MV-4-11 (cell line): ENCODE measurements around the gene ARHGEF9.
"Not testable (repeated sequence)": the region's sequence is repeated elsewhere in the genome, so short reads cannot be mapped to it uniquely, and the experiment has no call there.

Source experiments
- DNase-seq: peaks from one replicate; lab custom pipeline; 2025; lab: John Stamatoyannopoulos, UW

Gene ARHGEF9

DNA sequence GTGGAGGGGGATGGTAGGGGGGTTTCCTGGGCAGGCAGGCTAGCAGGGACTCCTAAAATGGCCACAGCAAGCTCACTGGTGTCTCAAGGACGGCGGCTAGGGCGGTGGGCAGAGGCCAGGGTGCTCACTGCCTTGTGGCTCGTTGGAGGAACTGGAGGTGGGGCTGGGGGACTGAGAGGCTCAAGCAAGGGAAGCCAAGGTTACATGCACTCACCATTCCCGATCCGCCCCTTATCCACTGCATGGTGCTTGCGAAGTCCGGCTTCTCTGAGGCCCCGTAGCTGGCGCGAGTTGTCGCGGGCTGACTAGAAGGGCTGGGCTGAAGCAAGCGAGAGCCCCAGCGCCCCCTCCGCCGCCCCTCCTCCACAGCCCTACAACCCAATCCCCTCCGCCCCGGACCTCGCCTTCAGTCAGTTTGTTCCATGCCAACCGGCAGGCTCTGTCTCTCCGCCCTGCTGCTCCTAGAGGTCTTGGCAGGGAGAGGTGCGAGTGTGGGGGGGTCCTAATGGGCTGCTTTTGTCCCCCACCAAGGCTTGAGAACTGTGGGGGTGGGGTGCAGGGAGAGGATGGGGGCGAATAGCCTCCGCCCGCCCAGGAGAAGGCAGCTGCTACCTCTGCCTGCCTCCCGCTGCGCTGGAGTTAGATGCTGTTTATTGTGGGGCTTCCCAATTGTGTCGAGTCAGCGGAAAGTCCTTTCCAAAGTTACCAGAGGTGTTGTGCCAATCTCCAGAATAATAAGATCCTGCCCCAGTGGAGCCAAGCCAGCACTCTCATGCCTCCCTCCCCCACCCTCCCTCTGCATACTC, at the start of gene ARHGEF9:
Gene ARHGEF9 (minus strand): TSS at position 313 of the 806 bp plus-strand sequence. CDS start 69 bp downstream, at position 244.
- no peak for DNase-seq

- DNase-seq: not testable (repeated sequence)
These were observed 40.4 kb upstream of the ARHGEF9 start for GRCh38 chrX:63825446-63825845.

- DNase-seq: no peak
These were observed 33.1 kb upstream of the ARHGEF9 start for GRCh38 chrX:63818156-63818555.

DNA sequence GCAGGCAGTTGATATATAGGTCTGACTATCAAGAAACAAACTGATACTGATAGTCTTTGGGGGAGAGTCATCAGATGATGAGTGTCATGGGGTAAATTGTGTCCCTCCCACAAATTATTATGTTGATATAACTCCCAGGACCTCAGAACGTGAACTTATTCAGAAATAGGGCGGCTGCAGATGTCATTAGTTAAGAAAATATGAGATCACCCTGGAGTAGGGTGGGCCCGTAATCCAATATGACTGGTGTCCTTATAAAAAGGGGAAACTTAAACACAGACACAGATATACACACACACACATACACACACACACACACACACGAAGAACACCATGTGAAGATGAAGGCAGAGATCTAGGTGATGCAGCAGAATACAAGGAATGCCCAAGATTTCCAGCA, 32.7 kb upstream of the ARHGEF9 start:
- no peak for DNase-seq

DNA sequence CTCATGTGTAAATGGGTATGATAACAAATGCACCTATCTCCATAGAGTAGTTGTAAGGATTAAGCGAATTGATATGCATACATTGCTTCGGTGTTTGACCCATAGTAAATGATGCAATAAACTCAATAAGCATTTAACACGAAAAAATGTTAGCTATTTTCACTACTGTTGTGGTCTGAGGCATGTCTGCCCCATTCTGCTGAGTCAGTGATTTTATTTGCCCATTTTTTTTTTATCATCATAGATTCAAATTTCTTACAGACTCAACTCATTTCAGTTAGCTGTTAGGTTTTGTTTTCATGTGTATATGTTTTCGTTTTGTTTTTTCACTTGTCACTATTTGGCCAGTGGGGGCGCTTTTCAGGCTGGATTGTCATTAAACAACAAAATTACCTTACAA, 27.8 kb upstream of the ARHGEF9 start:
- no peak for DNase-seq

DNA sequence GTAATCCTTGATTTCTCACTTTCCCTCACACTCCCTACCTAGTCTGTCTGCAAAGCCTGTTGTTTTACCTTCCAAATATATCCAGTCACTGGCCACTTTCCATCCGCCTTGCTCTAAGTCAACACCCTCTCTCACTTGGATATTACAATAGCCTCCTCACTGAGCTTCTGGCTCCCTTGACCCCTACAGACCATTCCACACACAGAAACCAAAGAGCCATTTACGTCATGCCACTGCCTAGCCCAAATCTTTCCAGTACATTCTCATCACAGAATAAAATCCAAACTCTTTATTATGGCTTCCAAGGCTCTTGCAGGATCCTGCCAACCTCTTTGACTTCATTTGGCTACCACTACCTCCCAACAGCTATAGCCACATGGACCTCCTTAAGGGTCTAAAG, 25.7 kb upstream of the ARHGEF9 start:
- DNase-seq: no peak

GRCh38 chrX:63809173-63809572, 24.2 kb upstream of the ARHGEF9 start:
- no peak for DNase-seq

GRCh38 chrX:63795406-63795805, 10.4 kb upstream of the ARHGEF9 start:
- not testable (repeated sequence) for DNase-seq

- DNase-seq: no peak
These were observed 660 bp upstream of the ARHGEF9 start for GRCh38 chrX:63785708-63786040.

DNA sequence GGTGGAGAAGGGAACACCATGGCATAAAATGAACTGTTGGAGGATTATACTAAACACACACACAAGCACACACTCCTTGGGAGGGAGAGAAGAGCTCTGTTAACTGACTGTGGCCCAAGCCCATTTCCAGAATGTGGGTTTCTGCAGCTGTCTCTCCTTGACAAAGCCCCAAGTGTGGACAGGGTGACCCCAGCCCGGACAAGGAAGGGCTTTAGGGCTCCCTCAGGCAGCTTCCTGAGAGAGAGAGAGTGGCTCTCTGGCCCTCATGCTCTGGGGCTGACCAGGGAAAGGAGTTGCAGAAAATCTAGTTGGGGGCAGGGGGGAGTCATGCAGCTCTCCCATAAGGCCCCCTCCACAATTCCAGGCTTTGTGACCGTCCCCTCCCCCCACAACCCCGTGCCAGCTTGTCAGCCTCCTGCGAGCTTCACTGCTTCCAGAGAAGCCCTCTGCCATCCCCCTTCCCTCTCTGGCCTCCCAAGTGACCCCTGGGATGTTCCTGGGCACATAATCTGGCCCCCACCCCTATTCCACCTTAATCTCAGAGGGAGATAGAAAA, 590 bp downstream of the ARHGEF9 start:
- no peak for DNase-seq

GRCh38 chrX:63782515-63782914, 2.5 kb downstream of the ARHGEF9 start:
- no peak for DNase-seq

DNA sequence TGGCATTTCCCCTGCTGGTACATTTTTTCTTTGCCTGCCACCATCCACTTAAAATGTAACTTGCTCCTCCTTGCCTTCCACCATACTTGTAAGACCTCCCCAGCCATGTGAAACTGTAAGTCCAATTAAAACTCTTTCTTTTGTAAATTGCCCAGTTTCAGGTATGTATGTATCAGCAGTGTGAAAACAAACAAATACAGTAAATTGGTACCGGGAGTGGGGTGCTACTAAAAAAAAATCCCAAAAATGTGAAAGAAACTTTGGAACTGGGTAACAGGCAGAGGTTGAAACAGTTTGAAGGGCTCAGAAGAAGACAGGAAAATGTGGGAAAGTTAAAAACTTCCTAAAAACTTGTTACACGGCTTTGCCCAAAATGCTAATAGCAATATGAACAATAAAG, 16.3 kb downstream of the ARHGEF9 start:
- DNase-seq: no peak

- DNase-seq: no peak
These were observed 19.3 kb downstream of the ARHGEF9 start for GRCh38 chrX:63765712-63766111.

GRCh38 chrX:63764946-63765345, 20.1 kb downstream of the ARHGEF9 start:
- peak; percentile 5 for DNase-seq

DNA sequence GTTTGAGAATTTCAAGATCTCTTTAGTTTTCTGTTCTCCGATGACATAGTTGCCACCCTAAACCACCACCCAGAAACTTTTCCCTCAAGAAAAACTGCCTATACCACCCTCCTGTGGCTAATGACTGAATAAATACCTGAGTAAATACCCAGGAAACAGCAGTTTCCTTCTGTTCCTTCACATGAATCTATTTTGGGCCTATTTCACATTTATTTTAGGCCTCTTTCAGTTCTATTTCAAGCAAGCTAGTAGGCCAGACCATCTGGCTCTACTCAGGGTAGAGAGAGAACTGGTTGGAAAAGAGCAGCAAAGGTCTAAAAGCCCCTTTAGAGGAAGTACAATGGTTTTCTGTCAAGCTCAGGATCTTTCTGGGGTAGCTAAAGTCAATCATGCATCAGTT, 23.4 kb downstream of the ARHGEF9 start:
- DNase-seq: peak; percentile 74

DNA sequence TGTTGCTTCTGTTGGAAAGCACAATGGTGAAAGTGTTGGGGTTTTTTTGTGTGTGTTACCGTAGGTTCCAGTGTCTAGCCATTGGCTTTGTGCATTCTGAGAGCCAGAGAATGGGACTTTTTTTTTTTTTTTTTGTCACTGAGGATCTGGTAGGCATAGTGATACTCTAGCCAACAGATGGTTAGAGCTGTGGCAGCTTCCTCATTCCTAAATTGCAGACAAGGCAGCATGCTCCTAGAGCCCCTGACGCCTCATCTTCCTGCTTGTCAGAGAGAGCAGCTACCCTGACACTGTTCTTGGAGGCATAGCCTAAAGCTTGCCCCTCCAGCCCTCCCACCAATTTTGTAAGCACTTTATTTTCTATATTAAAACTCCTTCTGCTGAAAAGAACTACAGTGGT, 27.0 kb downstream of the ARHGEF9 start:
- peak; percentile 73 for DNase-seq

GRCh38 chrX:63755892-63756291, 29.1 kb downstream of the ARHGEF9 start:
- DNase-seq: no peak

- DNase-seq: peak; percentile 89
These were observed 30.0 kb downstream of the ARHGEF9 start for GRCh38 chrX:63754860-63755579.

DNA sequence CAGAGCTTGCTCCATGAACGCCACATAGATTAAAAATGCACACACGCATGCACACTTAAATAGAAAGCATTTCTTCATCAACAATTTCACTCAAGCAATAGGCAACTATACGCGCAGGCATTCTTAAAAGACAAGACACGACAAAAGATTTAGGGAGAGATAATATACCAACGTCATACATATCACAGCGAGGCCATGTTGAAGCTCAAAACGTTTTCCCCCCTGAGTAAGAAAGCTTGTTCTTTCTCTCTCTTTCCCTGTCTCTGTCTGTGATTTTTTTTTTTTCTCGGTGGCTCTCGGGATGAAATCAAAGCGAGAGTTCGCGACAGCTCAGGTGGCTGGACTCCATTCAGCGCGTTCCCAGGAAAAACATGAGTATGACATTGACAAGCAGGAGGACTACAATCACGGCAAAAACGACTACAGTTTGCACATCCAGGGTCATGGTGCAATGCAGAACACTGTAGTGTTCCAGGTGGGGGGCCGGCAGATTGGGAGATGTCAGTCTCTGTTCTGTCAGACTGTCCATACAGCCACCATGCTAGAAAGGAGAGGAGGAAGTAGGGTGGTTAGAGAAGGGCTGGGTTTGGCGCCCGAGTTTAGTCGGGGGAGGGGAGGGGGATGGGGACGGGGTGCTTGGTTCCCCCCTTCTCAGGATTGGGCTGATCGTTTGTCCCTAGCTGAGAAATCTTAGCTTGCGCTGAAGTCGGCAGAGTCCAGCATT, 30.7 kb downstream of the ARHGEF9 start:
- peak; percentile 5 for DNase-seq

DNA sequence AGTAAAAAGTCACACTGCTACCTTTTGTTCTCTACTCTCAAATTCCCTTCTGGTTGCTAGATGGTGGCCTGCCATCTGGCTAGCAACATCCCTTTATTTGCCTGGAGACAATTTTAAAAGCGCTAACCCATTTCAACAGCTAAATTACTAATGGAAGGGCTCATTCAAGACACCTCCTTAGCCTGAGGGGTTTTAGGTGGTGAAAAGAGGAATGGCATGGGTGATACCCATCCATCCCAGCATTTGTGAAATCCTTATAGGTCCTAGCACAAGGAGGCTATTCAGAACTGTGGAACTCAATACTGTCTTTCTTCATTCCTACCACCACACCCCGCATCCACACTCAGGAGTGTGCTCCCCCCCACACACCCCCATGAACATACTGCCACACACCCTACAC, 33.5 kb downstream of the ARHGEF9 start:
- DNase-seq: no peak

DNA sequence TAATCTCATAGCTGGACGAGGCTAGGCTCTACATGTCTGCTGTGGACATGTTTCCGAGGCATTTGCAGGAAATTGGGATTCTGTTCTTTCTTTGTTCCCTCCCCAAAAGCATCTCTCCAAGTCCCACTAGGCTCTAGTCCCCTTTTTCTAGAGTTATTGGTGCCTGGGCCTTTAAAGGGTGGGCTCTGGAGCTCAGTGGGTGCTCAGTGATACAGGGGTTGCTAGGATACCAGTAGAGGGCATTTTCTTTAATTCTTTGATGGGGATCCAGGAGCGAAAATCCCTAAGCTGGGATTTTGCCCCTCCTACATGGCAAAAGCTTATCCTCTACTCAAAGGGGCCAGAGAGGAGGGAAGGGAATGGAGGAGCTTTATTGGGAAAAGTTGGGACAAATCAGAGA, 34.2 kb downstream of the ARHGEF9 start:
- no peak for DNase-seq

- DNase-seq: no peak
These were observed 37.7 kb downstream of the ARHGEF9 start for GRCh38 chrX:63747331-63747730.

DNA sequence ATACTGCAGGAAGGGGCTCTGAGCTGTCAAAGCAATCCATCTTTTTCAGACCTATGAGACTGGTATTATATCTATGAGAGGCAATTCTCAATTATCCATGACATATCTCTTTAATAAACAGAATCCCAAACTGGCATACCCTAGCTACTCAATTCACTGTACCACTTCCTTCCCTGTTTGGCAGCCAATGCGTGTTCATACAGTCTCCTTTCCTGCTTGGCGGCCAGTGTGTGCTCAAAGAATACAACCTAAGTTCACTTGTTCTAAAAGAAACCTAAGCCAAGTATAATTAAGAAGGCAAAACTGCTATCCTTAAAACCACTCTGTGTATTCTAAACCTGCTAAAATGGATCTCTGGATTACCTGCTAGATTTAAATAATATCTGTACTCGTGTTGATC, 38.3 kb downstream of the ARHGEF9 start:
- no peak for DNase-seq
